DOHH2 (cell line): Measurements from ENCODE around the gene MAGI3.

ENCODE experiments used
- EZH2phosphoT487 ChIP-seq: fragments of 200-600 bp; sonication (generic); IDR thresholded peaks from 2 replicates; pipeline ENCODE4 v1.6.1; 2017; ENCODE audit warnings: borderline replicate concordance, mild to moderate bottlenecking, antibody characterized with exemption, low read length, moderate library complexity, mixed read lengths
- TF ChIP-seq, protein P1 (sequence below): fragments of 200-600 bp; sonication (generic); IDR thresholded peaks from one replicate; pipeline ENCODE4 v1.5.1; 2014; ENCODE audit warnings: antibody characterized with exemption, mild to moderate bottlenecking, low read depth, low read length; ENCODE audit not compliant: poor library complexity, severe bottlenecking

DNA sequence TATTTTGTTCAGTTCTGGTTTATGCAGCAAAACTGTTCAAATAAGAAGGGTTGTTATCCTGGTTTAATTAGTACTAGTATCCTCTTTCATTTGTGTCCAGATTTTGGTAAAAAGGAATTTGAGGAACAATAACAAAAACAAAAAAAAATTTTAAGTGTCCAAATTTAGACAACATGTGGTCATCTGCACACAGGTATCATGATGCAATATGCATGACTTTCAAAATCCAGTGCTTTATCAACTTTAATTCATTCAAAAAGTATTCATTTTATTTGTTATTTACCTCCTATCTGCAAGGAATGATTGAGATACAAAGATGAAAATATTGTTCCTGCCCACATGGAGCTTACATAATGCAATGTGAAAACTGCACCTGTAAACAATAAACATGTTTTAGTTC, 16.7 kb upstream of the MAGI3 start:
- TF ChIP-seq, protein P1, sequence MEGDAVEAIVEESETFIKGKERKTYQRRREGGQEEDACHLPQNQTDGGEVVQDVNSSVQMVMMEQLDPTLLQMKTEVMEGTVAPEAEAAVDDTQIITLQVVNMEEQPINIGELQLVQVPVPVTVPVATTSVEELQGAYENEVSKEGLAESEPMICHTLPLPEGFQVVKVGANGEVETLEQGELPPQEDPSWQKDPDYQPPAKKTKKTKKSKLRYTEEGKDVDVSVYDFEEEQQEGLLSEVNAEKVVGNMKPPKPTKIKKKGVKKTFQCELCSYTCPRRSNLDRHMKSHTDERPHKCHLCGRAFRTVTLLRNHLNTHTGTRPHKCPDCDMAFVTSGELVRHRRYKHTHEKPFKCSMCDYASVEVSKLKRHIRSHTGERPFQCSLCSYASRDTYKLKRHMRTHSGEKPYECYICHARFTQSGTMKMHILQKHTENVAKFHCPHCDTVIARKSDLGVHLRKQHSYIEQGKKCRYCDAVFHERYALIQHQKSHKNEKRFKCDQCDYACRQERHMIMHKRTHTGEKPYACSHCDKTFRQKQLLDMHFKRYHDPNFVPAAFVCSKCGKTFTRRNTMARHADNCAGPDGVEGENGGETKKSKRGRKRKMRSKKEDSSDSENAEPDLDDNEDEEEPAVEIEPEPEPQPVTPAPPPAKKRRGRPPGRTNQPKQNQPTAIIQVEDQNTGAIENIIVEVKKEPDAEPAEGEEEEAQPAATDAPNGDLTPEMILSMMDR: no peak
- no peak for TF ChIP-seq EZH2phosphoT487
